Iris pigment epithelial cell (primary cell): ENCODE data around the gene LINC00237.

Experiments
- DNase-seq: peaks from one replicate; pipeline ENCODE4 v3.0.0-alpha.2; 2011; ENCODE audit warnings: low read depth

LINC00237 gene

DNA sequence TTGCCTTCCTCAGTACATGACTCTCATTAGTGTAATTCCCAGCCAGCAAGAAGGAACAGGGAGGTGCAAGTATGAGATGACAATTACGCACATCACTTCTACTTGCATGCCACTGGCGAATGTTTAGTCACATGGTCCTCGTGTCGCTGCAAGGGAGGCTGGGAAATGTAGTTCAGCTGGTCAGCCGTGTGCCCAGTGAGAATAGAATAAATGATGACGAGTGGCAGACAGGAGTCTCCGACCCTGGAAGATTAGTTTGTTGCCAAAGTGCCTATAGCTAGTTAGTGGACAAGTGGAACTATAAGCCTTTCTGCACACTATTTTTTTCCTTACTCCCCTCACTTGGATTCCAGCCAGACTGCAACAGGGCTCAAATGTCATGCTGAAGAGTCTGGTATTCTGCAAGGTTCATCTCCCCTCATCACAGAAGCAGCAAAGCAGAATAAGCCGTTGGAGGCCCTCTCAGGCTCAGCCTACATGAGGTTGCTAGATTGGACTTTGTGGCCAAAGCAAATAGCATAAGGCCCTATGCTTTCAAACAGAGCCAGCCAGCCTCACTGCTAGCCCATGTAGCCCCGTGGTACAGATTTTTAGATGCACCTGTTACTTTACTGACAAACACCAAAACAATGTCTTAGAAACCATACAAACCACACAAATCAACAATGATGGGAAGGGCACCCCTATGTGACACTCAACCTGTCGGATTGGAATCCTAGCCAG is 9.7 kb downstream of the LINC00237 start:
- DNase-seq, result peak; percentile 8

DNA sequence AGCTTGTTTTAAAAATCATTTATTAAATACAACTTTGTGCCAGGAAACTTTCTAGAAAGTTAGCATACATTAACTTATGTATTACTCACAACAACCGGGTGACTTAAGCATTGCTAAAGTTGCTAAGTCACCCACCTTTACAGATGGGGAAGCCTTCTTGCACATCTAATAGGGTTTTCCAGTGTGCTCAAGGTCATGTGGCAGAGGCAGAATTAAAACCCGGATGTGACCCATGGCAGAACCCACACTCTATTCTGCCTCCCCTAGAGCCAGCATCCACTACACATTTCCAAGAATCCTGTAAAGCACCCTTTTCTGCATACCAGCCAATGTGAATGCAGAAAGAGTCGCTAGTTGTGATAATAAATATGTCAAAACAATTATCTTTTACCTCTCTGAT is 13.4 kb downstream of the LINC00237 start:
- DNase-seq, result no peak

- DNase-seq, result no peak
Observed at GRCh38 chr20:21090721-21091120, 15.4 kb downstream of the LINC00237 start.

- no peak for DNase-seq
Observed at GRCh38 chr20:21090111-21090618, 16.0 kb downstream of the LINC00237 start.

DNA sequence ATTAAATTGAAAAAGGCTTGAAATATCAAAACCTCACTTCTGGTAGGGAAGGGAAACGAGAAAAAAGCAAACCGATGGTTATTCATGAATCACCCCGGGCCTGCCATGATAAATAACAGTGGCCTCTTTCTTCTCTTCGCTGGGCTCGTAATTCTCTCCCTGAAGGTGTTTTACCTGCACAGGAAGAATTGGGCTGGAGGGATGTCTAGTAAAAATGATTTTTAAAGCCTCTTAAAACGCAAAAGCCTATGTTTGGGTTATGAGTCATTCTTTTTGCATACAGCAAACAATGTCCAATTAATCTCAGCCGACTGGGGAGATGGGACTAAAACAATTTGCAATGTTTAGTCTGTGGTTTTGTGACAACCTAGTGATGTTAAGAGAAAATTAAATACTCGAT is 16.8 kb downstream of the LINC00237 start:
- DNase-seq, result no peak

GRCh38 chr20:21087862-21088540 is 18.2 kb downstream of the LINC00237 start:
- no peak for DNase-seq

DNA sequence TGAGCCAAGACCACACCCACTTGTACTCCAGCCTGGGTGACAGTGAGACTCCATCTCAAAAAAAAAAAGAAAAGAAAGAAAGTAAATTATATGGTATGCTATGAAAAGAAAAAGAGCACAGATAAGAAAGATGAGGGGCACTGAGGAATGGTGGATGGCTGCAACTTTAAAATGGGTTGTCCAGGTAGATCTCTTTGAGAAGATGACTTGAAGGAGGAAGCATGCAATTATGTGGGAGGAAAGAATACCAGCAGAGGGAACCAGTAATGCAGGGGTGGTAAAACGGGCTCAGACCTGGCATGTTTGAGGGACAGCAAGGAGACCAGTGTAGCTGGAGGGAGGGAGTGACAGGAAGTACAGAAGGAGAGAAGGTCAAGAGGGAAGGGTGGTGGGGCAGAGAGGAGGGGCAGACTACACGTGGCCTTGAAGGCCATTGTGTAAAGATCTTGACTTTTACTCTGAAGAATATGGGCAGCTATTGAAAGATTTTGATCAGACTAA is 22.3 kb downstream of the LINC00237 start:
- DNase-seq, result no peak

DNA sequence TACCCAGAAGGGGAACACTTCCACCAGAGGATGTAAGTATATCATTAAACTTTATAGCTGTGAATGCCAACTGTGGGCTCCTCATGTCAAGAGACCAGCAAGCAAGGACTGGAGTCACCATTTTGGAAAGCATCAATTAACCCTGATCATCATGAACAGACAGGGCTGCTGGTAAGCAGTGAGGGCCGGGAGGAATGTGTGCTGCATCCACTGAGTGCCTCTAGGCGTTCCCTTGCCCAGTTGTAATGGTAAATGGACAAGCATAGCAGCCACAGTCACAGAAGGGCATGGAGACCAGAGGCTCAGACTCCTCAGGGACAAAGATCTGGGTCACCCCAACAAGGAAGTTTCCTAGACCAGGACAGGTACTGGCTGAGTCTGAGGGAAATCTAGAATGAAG is 23.6 kb downstream of the LINC00237 start:
- no peak for DNase-seq

DNA sequence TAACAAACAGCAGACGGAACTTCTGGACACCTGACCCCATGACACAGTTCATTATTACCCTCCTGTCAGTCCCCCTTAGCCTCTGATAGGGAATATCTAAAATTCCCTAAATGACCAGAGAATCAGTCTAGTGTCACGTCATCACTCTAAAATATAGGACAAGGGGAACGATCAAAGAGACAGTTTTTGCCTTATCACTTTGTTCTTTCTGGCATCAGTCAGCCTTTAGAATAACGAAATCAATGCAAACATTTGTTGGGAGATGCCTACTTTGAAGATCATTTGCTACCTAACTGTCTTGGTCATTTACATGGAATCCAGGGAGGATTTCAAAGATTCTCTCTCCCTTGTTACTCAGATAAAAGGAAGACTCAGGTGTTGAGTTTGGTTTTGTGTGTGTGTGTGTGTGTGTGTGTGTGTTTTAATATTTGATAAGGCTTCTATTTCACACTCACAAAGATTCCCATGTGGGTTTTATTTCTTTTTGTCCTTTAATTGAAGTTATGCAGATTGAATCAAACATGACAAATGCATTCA is 28.3 kb downstream of the LINC00237 start:
- DNase-seq, result no peak

DNA sequence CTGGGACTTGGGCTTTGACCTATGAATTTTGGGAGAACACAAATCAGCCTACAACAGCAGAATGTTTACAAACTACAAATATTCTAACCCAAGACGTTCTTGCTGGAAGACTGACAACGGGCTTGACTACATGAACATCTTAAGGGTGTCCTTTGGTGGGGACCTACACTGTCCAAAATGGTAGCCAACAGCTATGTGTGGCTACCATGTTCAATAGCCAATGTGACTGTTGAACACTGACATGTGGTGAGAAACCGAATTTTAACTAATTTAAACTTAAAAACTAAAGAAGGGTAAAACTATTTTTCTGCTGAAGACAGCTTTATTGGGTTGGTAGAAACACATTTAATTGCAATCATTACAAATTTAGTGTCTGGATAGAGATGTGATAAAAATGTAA is 30.1 kb downstream of the LINC00237 start:
- no peak for DNase-seq

DNA sequence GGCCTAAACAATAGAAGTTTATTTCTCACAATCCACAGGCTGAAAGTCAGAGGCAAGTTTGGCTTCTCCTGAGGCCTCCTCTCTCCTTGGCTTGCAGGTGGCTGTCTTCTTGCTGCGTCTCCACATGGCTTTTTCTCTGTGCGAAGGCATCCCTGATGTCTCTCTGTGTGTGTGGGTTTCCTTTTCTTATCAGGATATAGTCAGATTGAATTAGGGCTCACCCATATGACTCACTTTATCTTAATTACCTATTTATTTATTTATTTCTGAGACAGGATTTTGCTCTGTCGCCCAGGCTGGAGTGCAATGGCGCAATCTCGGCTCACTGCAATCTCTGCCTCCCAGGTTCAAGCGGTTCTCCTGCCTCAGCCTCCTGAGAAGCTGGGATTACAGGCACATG is 30.7 kb downstream of the LINC00237 start:
- no peak for DNase-seq

GRCh38 chr20:21074605-21075336 is 31.4 kb downstream of the LINC00237 start:
- no peak for DNase-seq

DNA sequence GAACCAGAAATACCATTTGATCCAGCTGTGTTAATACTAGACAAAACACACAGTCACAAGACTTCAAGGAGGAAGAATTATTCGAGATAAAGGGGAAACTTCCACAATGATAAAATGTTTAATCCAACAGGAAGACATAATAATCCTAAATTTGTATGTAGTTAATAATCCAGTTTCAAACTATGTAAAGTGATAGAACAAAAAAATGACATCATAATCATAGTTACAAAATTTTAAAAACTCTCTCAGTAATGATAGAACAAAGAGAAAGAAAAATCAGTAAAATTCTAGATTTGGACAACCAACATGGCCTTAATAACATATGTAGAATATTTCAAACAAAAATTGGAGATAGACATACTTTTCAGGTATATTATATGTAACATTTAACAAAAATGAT is 38.9 kb downstream of the LINC00237 start:
- no peak for DNase-seq

DNA sequence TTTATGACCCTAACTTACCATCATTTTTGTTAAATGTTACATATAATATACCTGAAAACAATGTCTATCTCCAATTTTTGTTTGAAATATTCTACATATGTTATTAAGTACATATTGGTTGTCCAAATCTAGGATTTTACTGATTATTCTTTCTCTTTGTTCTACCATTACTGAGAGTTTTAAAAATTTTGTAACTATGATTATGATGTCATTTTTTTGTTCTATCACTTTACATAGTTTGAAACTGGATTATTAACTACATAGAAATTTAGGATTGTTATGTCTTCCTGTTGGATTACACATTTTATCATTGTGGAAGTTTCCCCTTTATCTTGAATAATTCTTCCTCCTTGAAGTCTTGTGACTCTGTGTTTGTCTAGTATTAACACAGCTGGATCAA is 41.2 kb downstream of the LINC00237 start:
- no peak for DNase-seq

DNA sequence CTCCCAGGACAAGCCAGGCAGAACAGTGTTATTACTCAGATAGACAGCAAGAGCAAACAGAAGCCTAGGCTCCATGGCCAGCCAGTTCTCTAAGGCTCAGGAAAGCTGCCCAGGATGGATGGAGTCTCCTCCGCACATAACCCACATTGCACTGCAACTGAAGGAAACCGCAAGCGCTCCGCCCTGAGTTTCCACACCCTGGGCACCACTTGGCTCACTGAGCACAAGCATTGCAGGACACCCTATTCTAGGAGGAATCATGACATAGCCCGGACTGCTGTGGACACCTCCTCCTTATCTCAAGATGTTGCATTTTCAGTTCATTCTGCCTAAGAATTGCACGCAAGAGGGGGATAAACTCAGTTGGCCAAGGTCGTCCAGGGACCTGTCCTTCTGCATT is 42.9 kb downstream of the LINC00237 start:
- DNase-seq, result no peak

DNA sequence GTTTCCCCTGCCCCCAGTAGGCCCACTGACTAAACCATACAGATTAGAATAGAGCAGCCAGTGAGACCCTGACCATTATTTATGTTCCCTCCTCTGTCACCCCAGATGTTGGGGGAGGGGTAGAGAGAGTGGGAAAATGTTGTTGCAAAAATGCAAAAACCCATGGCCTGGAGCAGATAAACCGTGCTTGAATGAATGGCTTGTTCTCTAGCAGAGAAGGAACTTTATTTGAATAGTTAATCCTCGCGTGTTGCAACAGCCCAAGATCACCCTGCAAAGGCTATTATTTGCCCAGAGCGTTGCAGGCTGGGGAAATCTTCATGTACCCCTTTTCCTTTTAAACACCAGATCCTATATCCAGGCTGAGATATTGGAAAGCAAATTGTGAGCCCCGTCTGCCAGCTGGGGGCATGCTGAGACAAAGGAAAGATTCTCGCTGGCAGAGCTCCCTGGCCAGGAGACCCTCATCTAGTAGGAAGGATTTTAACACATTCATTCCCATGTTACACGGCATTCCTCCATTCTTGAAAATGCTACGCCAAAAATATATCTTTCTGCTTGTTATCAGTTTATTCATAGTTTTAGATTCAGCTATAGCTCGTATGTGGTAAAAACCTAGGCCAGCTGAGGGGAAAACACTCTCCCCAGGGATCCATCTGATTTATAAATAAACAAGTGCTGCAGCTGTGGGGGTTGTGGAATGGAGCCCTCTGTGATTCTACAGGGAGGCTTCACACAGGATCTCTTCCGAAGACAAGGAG is 53.0 kb downstream of the LINC00237 start:
- no peak for DNase-seq

DNA sequence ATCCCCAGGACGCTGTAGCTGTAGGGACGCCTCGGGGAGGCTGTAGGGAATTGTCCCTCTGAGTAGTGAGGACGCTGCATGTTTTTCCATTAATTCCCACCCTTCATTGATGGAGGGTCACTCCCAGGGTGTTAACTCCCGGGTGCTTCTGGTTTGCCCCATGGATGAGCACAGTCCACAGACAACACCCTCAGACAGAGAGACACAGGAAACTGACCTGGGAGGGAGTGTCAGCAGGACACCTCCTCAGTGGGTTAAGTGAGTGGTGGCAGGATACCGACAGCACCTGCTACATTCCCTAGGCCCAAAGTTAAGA is 53.5 kb downstream of the LINC00237 start:
- no peak for DNase-seq

GRCh38 chr20:21052241-21052640 is 53.9 kb downstream of the LINC00237 start:
- no peak for DNase-seq

DNA sequence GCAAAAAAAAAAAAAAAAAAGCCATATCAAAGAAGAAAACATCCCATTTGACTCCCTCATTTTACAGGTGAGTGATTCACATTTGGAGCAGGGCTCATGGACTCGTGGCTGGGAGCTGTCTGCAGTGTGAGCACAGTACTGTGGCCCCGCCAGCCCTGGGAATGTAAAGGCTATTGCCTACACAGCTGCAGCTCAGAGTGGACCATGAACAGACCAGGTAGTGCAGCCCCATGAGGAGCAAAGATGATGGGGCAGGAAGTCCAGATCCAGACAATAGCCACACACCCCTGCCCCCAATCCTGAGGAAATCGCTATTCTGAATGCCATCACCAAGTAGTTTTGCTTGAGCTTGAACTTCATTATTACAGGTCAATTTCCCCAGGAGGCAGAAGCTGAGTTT is 55.4 kb downstream of the LINC00237 start:
- DNase-seq, result no peak

- DNase-seq, result no peak
Observed at GRCh38 chr20:21049305-21049828, 56.8 kb downstream of the LINC00237 start.

- no peak for DNase-seq
Observed at GRCh38 chr20:21048841-21049273, 57.3 kb downstream of the LINC00237 start.

DNA sequence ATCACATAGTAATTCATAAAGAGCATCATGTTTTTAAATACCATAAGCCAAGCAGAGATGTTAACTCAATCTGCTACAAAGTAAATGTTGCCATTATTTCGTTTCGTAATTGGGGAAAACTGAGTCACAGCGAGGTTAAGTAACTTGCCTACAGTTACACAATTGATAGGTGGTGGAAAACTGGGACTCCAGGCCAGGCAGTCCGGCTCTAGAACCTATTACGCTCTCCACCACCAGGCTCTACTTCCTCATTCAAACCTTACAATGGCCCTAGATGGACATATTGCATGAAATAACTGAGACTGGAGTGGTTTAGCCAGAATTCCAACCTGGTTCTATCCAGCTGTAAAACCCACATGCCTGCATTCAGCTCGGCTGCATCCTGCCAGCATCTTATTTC is 58.2 kb downstream of the LINC00237 start:
- DNase-seq, result no peak
